K562 (cell line): ENCODE data around the gene SHISA9. TPM values are rescaled to one million over a fixed set of nuclear protein-coding genes. Genes with fewer than 3 reads are reported as not detected.

Source experiments
- ATAC-seq: fragments of 200-7000 bp; cut with Tn5 transposase; 3 replicates; pipeline ENCODE4 v1.9.1; 2020; ENCODE audit warnings: moderate library complexity
- BruUV-seq: library from RNA; stranded (reverse); fragments of 400-500 nt; replicated peaks from 2 replicates; lab custom pipeline; 2021; lab: Mats Ljungman, UMichigan
- CTCF ChIA-PET: fragments of 300-600 bp; formaldehyde crosslinking; extraction: SDS; loops from one replicate; lab custom pipeline; 2021; ENCODE audit warnings: low intra/inter-chr PET ratio; lab: Yijun Ruan, JAX
- POLR2A ChIA-PET: fragments of 300-600, 350-650 bp; sonication (Branson Sonifier 250); formaldehyde crosslinking; extraction: SDS; loops from one replicate; lab custom pipeline; 2021; ENCODE audit warnings: antibody characterized with exemption, inconsistent platforms; lab: Yijun Ruan, JAX
- DNase-seq, 4 experiments: peaks; one replicate each; pipeline versions ENCODE4 v3.0.0 to v3.0.0-alpha.2; 2011 to 2018; ENCODE audit warnings: low spot score in 3 of 4, mixed read lengths in 3 of 4; ENCODE audit errors: extremely low read depth in 1 of 4
- FAIRE-seq: peaks from 2 replicates; lab custom pipeline; 2011; peaks lifted over from hg19 to GRCh38; lab: Jason Lieb, UNC
- H2AFZ ChIP-seq: 2 replicates; pipeline ENCODE4 v1.6.0; 2011; ENCODE audit warnings: low read depth, low read length, control low read depth, inconsistent platforms
- H3K27ac ChIP-seq: fragments of 200-600 bp; 3 replicates; pipeline ENCODE4 v1.8.0; 2011; ENCODE audit warnings: low read depth, mild to moderate bottlenecking, control low read depth, inconsistent platforms, low read length, moderate library complexity, mixed read lengths; ENCODE audit errors: extremely low read depth
- H3K27me3 ChIP-seq, 2 experiments: fragments of 300-600 bp in 1 of 2; 2 replicates in 1 of 2; 3 replicates in 1 of 2; pipeline versions ENCODE4 v1.6.0 to v1.8.0; 2011; ENCODE audit warnings: inconsistent platforms in 2 of 2, low read length in 2 of 2, mild to moderate bottlenecking in 1 of 2, mixed read lengths in 1 of 2, moderate library complexity in 1 of 2; ENCODE audit not compliant: control insufficient read depth in 2 of 2, insufficient read depth in 2 of 2
- H3K36me3 ChIP-seq: fragments of 300-600 bp; 3 replicates; pipeline ENCODE4 v1.8.0; 2011; ENCODE audit warnings: mild to moderate bottlenecking, low read length, inconsistent platforms; ENCODE audit not compliant: control insufficient read depth, insufficient read depth
- H3K4me1 ChIP-seq, 2 experiments: fragments of 200-600 bp in 1 of 2; replicated peaks in 1 of 2; 2 replicates in 1 of 2; 3 replicates in 1 of 2; pipeline versions ENCODE4 v1.5.1 to v1.8.0; 2011; ENCODE audit warnings: inconsistent platforms in 2 of 2, low read length in 2 of 2, mild to moderate bottlenecking in 1 of 2, mixed read lengths in 1 of 2, moderate library complexity in 1 of 2; ENCODE audit not compliant: control insufficient read depth in 2 of 2, insufficient read depth in 2 of 2
- H3K4me2 ChIP-seq: 2 replicates; pipeline ENCODE4 v1.6.1; 2011; ENCODE audit warnings: low read length, control low read depth, inconsistent platforms, mixed read lengths; ENCODE audit not compliant: insufficient read depth
- H3K4me3 ChIP-seq: fragments of 200-600 bp; sonication (generic), shearing (Covaris generic); 2 replicates; pipeline ENCODE4 v1.5.1; 2016; ENCODE audit warnings: control low read depth, inconsistent platforms
- H3K79me2 ChIP-seq: fragments of 200-600 bp; 3 replicates; pipeline ENCODE4 v1.8.0; 2011; ENCODE audit warnings: low read length, inconsistent platforms; ENCODE audit not compliant: control insufficient read depth, insufficient read depth
- H3K9ac ChIP-seq, 2 experiments: 2 replicates each; pipeline versions ENCODE4 v1.6.0 to v1.6.1; 2011; ENCODE audit warnings: low read depth in 2 of 2, low read length in 2 of 2, control low read depth in 1 of 2, inconsistent platforms in 1 of 2, mild to moderate bottlenecking in 1 of 2, mixed read lengths in 1 of 2; ENCODE audit not compliant: insufficient read depth in 1 of 2
- H3K9me1 ChIP-seq: one replicate; pipeline ENCODE4 v1.6.0; 2011; ENCODE audit warnings: inconsistent platforms, mild to moderate bottlenecking, low read length, moderate library complexity; ENCODE audit not compliant: control insufficient read depth, insufficient read depth
- H3K9me3 ChIP-seq: replicated peaks from 2 replicates; pipeline ENCODE4 v1.5.1; 2011; ENCODE audit warnings: low read depth, low read length, inconsistent platforms; ENCODE audit not compliant: control insufficient read depth, insufficient read depth
- H4K20me1 ChIP-seq: replicated peaks from 2 replicates; pipeline ENCODE4 v1.6.1; 2011; ENCODE audit warnings: low read length, inconsistent platforms, mixed read lengths; ENCODE audit not compliant: control insufficient read depth, insufficient read depth
- BHLHE40 ChIP-seq: IDR thresholded peaks from 2 replicates; pipeline ENCODE4 v1.6.1; 2011; ENCODE audit warnings: low read length, improper control_type of control experiment
- EHMT2 ChIP-seq: fragments of 450-650 bp; IDR thresholded peaks from 2 replicates; pipeline ENCODE4 v1.6.1; 2018; ENCODE audit warnings: antibody characterized with exemption
- HEY1 ChIP-seq: fragments of 250-450 bp; sonication (Bioruptor Pico); IDR thresholded peaks from 2 replicates; pipeline ENCODE4 v1.5.0; 2020; ENCODE audit warnings: mild to moderate bottlenecking, moderate library complexity, borderline replicate concordance
- MCM7 ChIP-seq, 2 experiments: fragments of 450-650 bp; IDR thresholded peaks; 2 replicates each; pipeline ENCODE4 v1.6.1; 2016 to 2018
- NFIX ChIP-seq: fragments of 250-450 bp; sonication (Bioruptor Pico); IDR thresholded peaks from 2 replicates; pipeline ENCODE4 v1.4.0; 2020; ENCODE audit warnings: low read depth, mild to moderate bottlenecking, moderate library complexity
- RAD51 ChIP-seq: fragments of 450-650 bp; IDR thresholded peaks from 2 replicates; pipeline ENCODE4 v1.7.1; 2016; ENCODE audit warnings: low read depth, mild to moderate bottlenecking, borderline replicate concordance
- SETDB1 ChIP-seq: IDR thresholded peaks from one replicate; pipeline ENCODE4 v1.6.1; 2012; ENCODE audit warnings: low read length, control low read depth, inconsistent platforms
- TCFL5 ChIP-seq: fragments of 250-450 bp; sonication (Bioruptor Pico); conservative IDR thresholded peaks from 2 replicates; pipeline ENCODE4 v1.6.1; 2021; ENCODE audit warnings: mild to moderate bottlenecking, moderate library complexity, matching md5 sums
- ZFX ChIP-seq: sonication (generic); formaldehyde crosslinking; IDR thresholded peaks from 2 replicates; pipeline ENCODE4 v1.8.0; 2022; ENCODE audit warnings: mild to moderate bottlenecking, missing genetic modification reagents, moderate library complexity
- ZNF75A ChIP-seq: fragments of 450-650 bp; formaldehyde crosslinking; IDR thresholded peaks from 2 replicates; pipeline ENCODE4 v1.4.0; 2020; ENCODE audit warnings: mild to moderate bottlenecking
- ZNF785 ChIP-seq: fragments of 250-450 bp; sonication (Bioruptor Pico); IDR thresholded peaks from 2 replicates; pipeline ENCODE4 v1.4.0; 2020; ENCODE audit warnings: mild to moderate bottlenecking
- WGBS: fragments of 100-300 bp; shearing (Covaris generic); methylation state at CpG from one replicate; pipeline ENCODE4 v1.1.6; 2016; ENCODE audit warnings: low coverage, mixed read lengths; ENCODE audit not compliant: insufficient coverage; ENCODE audit errors: missing lambda C conversion rate; 5-methylcytosine and 5-hydroxymethylcytosine counted together
- in situ Hi-C: fragments of 300-500 bp; cut with MboI; formaldehyde crosslinking; loops from 4 replicates; pipeline ENCODE4 v1.15.0; 2018; ENCODE audit warnings: inconsistent platforms, mixed read lengths
- intact Hi-C: fragments of 100-400 bp; cut with micrococcal nuclease; formaldehyde crosslinking; loops from 2 replicates; pipeline ENCODE4 v1.14.2; 2022
- polyA plus RNA-seq, 8 experiments: library from polyadenylated mRNA; depleted of rRNA in 4 of 8; stranded (reverse) in 5 of 8; unstranded in 3 of 8; fragments of >200 nt; fragmentation: Nextera tagmentation in 2 of 8; fragmentation: Illumina TruSeq in 1 of 8; extraction: Ambion mirVana in 2 of 8; extraction: Trizol in 1 of 8; gene quantifications; 2 replicates each; pipeline versions ENCODE4 v1.2.1 to v1.2.3, GENCODE V29; 2011 to 2014; ENCODE audit warnings: inconsistent platforms in 1 of 8, missing spikeins in 1 of 8
- total RNA-seq, 7 experiments: library from RNA; depleted of rRNA in 6 of 7; stranded (reverse); fragments of >200 nt in 6 of 7; fragmentation: Illumina TruSeq in 2 of 7; extraction: Trizol in 2 of 7; gene quantifications; 2 replicates each; pipeline versions ENCODE4 v1.2.1 to v1.2.3, GENCODE V29; 2011 to 2021; ENCODE audit warnings: low replicate concordance in 1 of 7
- TF ChIP-seq, protein P1 (sequence below): sonication (generic); formaldehyde crosslinking; IDR thresholded peaks from 2 replicates; pipeline ENCODE4 v1.8.0; 2022; ENCODE audit warnings: mild to moderate bottlenecking, low read depth, missing genetic modification reagents
- TF ChIP-seq, protein P2 (sequence below): fragments of 250-450 bp; sonication (Bioruptor Pico); IDR thresholded peaks from 2 replicates; pipeline ENCODE4 v1.4.0; 2020; ENCODE audit warnings: mild to moderate bottlenecking, moderate library complexity
- TF ChIP-seq, protein P3 (sequence below): fragments of 250-450 bp; sonication (Bioruptor Pico); IDR thresholded peaks from 2 replicates; pipeline ENCODE4 v1.8.0; 2022; ENCODE audit warnings: inconsistent platforms
- TF ChIP-seq, protein P4 (sequence below): sonication (generic); formaldehyde crosslinking; IDR thresholded peaks from 2 replicates; pipeline ENCODE4 v1.9.0; 2022; ENCODE audit warnings: mild to moderate bottlenecking, missing genetic modification reagents

SHISA9 gene
- total and polyA plus RNA-seq, 9 of the 15 experiments (the other 6 are each of a cell fraction or from before 2014, with no cell fraction given) = under 0.01 to 0.16 (median 0.01) TPM; not detected in 6

DNA sequence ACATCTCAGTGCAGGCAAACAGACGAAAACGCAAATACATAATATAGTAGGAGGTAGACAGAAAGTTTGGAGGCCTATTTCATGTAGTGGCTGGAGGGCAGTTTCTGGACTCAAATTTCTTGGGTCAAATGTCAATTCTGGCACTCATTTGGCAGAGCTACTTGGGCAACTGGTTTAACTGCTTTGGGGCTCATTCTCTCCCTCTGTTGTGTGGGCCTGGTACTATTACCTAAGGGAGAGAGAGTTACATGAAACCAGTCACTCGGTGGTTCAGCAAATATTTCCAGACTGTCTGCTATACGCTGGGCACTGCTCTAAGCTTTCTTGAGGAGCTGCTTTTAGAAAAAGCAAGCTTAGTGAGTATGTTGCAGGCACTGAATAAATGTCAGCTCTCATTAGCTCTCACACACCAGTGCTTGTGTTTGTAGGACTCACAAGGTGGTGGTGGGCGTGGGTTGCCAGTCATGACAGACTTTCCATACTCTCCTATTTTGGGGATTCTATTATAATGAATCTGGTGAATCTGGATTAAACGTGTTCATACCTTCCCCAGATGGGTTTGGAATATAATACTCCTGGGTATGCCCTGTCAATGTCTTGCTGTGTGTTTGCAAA, 1.8 kb upstream of the SHISA9 start:
- CTCF ChIA-PET = no interaction called here
- H3K36me3 ChIP-seq = no peaks in the 10 kb centered on the region
- in situ Hi-C loops (no loop called here), intact Hi-C loops (loop anchor here (5.0 kb wide), 1 partner anchor 553 kb away; no protein-coding TSS in a partner anchor)
- H3K4me1 ChIP-seq = peaks cover 0 to 16% of the 10 kb centered on the region in 2 experiments; a peak in 2 of 5 replicates
- no peaks in the 10 kb centered on the region for H3K9me3 ChIP-seq
- H3K4me2 ChIP-seq = no peak overlapping the region
- no TSS peak for BruUV-seq
- peaks cover 12 to 35% of the 10 kb centered on the region in 2 experiments for H3K27me3 ChIP-seq
- TF ChIP-seq BHLHE40 (no peak), EHMT2 (no peak), TCFL5 (CRISPR knock-in tag) (no peak), RAD51 (no peak), SETDB1 (no peak), MCM7 (IDR thresholded peaks at IDR 0.05) (no peak), ZNF75A (no peak), ZFX (CRISPR knock-in tag) (no peak), NFIX (no peak), HEY1 (no peak), ZNF785 (CRISPR knock-in tag) (no peak)
- TF ChIP-seq, protein P1, sequence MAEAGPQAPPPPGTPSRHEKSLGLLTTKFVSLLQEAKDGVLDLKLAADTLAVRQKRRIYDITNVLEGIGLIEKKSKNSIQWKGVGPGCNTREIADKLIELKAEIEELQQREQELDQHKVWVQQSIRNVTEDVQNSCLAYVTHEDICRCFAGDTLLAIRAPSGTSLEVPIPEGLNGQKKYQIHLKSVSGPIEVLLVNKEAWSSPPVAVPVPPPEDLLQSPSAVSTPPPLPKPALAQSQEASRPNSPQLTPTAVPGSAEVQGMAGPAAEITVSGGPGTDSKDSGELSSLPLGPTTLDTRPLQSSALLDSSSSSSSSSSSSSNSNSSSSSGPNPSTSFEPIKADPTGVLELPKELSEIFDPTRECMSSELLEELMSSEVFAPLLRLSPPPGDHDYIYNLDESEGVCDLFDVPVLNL (CRISPR knock-in tag) = no peak
- TF ChIP-seq, protein P2, sequence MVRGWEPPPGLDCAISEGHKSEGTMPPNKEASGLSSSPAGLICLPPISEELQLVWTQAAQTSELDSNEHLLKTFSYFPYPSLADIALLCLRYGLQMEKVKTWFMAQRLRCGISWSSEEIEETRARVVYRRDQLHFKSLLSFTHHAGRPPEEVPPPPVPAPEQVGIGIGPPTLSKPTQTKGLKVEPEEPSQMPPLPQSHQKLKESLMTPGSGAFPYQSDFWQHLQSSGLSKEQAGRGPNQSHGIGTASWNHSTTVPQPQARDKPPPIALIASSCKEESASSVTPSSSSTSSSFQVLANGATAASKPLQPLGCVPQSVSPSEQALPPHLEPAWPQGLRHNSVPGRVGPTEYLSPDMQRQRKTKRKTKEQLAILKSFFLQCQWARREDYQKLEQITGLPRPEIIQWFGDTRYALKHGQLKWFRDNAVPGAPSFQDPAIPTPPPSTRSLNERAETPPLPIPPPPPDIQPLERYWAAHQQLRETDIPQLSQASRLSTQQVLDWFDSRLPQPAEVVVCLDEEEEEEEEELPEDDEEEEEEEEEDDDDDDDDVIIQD (CRISPR knock-in tag) = no peak
- TF ChIP-seq, protein P3, sequence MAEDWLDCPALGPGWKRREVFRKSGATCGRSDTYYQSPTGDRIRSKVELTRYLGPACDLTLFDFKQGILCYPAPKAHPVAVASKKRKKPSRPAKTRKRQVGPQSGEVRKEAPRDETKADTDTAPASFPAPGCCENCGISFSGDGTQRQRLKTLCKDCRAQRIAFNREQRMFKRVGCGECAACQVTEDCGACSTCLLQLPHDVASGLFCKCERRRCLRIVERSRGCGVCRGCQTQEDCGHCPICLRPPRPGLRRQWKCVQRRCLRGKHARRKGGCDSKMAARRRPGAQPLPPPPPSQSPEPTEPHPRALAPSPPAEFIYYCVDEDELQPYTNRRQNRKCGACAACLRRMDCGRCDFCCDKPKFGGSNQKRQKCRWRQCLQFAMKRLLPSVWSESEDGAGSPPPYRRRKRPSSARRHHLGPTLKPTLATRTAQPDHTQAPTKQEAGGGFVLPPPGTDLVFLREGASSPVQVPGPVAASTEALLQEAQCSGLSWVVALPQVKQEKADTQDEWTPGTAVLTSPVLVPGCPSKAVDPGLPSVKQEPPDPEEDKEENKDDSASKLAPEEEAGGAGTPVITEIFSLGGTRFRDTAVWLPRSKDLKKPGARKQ = no peak
- TF ChIP-seq, protein P4, sequence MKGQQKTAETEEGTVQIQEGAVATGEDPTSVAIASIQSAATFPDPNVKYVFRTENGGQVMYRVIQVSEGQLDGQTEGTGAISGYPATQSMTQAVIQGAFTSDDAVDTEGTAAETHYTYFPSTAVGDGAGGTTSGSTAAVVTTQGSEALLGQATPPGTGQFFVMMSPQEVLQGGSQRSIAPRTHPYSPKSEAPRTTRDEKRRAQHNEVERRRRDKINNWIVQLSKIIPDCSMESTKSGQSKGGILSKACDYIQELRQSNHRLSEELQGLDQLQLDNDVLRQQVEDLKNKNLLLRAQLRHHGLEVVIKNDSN (CRISPR knock-in tag) = no peak
- POLR2A ChIA-PET = no interaction called here
- no peak overlapping the region for H3K9ac ChIP-seq
- no peak overlapping the region for H3K27ac ChIP-seq
- no peaks in the 10 kb centered on the region for H3K9me1 ChIP-seq
- no peak overlapping the region for H3K4me3 ChIP-seq
- H4K20me1 ChIP-seq = no peaks in the 10 kb centered on the region
- WGBS = 1% methylated on average over 6 of the region's 6 CpGs
- no peaks in the 10 kb centered on the region for H3K79me2 ChIP-seq
- no peak overlapping the region for H2AFZ ChIP-seq
- DNase-seq (no peak), FAIRE-seq (no peak), ATAC-seq (no peak)
